Fibroblast of peridontal ligament (primary cell): Measurements from ENCODE around the gene MNT.

Experiments used
- DNase-seq: peaks from one replicate; pipeline ENCODE4 v3.0.0-alpha.2; 2010; ENCODE audit errors: extremely low read depth

Gene MNT

GRCh38 chr17:2363851-2364762 is 36.8 kb downstream of the MNT start:
- DNase-seq, result no peak

- DNase-seq, result no peak
These were observed 37.5 kb downstream of the MNT start for GRCh38 chr17:2363318-2363717.

GRCh38 chr17:2362881-2363280 is 38.0 kb downstream of the MNT start:
- no peak for DNase-seq

- no peak for DNase-seq
These were observed 38.4 kb downstream of the MNT start for GRCh38 chr17:2362416-2362815.

GRCh38 chr17:2362016-2362415 is 38.8 kb downstream of the MNT start:
- no peak for DNase-seq

GRCh38 chr17:2361010-2361760 is 39.7 kb downstream of the MNT start:
- no peak for DNase-seq

GRCh38 chr17:2357931-2358434 is 42.9 kb downstream of the MNT start:
- no peak for DNase-seq

- no peak for DNase-seq
These were observed 43.6 kb downstream of the MNT start for GRCh38 chr17:2357237-2357636.

- DNase-seq, result no peak
These were observed 46.5 kb downstream of the MNT start for GRCh38 chr17:2354311-2354710.

- DNase-seq, result no peak
These were observed 49.6 kb downstream of the MNT start for GRCh38 chr17:2351269-2351668.

- DNase-seq, result peak; percentile 81
These were observed 52.8 kb downstream of the MNT start for GRCh38 chr17:2347805-2348685.

- no peak for DNase-seq
These were observed 54.4 kb downstream of the MNT start for GRCh38 chr17:2346475-2346874.

- DNase-seq, result no peak
These were observed 56.3 kb downstream of the MNT start for GRCh38 chr17:2344528-2344927.

GRCh38 chr17:2343421-2343820 is 57.4 kb downstream of the MNT start:
- no peak for DNase-seq

GRCh38 chr17:2338315-2338657 is 62.6 kb downstream of the MNT start:
- DNase-seq, result peak; percentile 9

- peak; percentile 36 for DNase-seq
These were observed 63.1 kb downstream of the MNT start for GRCh38 chr17:2337544-2338314.

- peak; percentile 24 for DNase-seq
These were observed 63.9 kb downstream of the MNT start, which contains the start of gene SGSM2 for GRCh38 chr17:2336852-2337543. Gene SGSM2 (plus strand): TSS chr17:2337501. CDS start chr17:2337689, 188 bp downstream.

- DNase-seq, result peak; percentile 85
These were observed 64.5 kb downstream of the MNT start, which contains the start of gene TSR1 for GRCh38 chr17:2336215-2336851. Gene TSR1 (minus strand): TSS chr17:2336457. CDS start chr17:2336427, 30 bp downstream.

GRCh38 chr17:2335726-2336214 is 65.1 kb downstream of the MNT start:
- DNase-seq, result no peak
